ENCODE results near the gene SCGB1D2. TPM values are rescaled to one million over a fixed set of nuclear protein-coding genes. Genes with fewer than 3 reads are reported as not detected.

The SCGB1D2 gene
- total RNA-seq, 1 experiment from 2014 or later = not detected

DNA sequence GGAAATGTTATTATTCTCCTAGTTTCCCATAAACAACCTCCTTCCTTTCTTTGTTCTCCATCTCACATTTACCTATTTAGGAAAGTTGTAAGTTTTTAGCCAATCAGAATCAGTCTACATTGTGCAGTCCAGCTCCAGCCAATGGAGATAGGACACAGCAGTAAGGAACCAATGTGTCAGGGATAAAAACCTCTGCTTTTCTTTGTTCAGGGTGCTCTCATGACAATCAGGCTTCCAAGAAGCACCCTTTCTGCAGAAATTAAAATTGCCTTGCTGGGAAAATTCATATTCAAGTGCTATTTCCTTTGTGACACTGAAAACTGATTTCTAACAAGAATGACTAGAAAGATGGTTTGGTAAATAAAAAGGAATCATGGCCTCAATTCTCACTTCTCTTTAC is 18.9 kb upstream of the SCGB1D2 start:
- H3K27ac Mint-ChIP-seq (ENCODE audit: unreplicated experiment) = no peak overlapping the region
- Histone ChIP-seq H3K9me3 (peaks cover 28% of the 10 kb centered on the region), H3K4me3 (ENCODE audit: low read depth, low read length) (no peak overlapping the region), H3K4me1 (no peaks in the 10 kb centered on the region), H3K36me3 (ENCODE audit: control insufficient read depth, insufficient read depth, low read length) (no peaks in the 10 kb centered on the region), H3K27me3 (replicated peaks; ENCODE audit: control insufficient read depth, insufficient read depth, low read length) (no peaks in the 10 kb centered on the region)
- no peaks in the 10 kb centered on the region for H3K4me1 Mint-ChIP-seq (ENCODE audit: low read depth, unreplicated experiment)
- no peaks in the 10 kb centered on the region for H3K27me3 Mint-ChIP-seq (ENCODE audit: insufficient read depth, unreplicated experiment)
- no TSS peak for BruUV-seq (replicated peaks)
- peaks cover 49% of the 10 kb centered on the region for H3K9me3 Mint-ChIP-seq (ENCODE audit: unreplicated experiment)
- H3K4me3 Mint-ChIP-seq (ENCODE audit: unreplicated experiment) = no peak overlapping the region
- H3K36me3 Mint-ChIP-seq (ENCODE audit: insufficient read depth, unreplicated experiment) = no peaks in the 10 kb centered on the region
- ChIA-PET POLR2A (no interaction called here), CTCF (no interaction called here)
- intact Hi-C loops (cut with micrococcal nuclease; ENCODE audit: unreplicated experiment) = no loop called here
- TF ChIP-seq CTCF (IDR thresholded peaks at IDR 0.05; ENCODE audit: insufficient read depth in 1 of 2, low read depth in 1 of 2, low read length in 1 of 2, severe bottlenecking in 1 of 2, unreplicated experiment in 1 of 2) = no peak
- no peak for DNase-seq

- no peaks in the 10 kb centered on the region for H3K9me3 Mint-ChIP-seq (ENCODE audit: unreplicated experiment)
- Histone ChIP-seq H3K9me3 (no peaks in the 10 kb centered on the region), H3K36me3 (ENCODE audit: control insufficient read depth, insufficient read depth, low read length) (no peaks in the 10 kb centered on the region), H3K4me3 (ENCODE audit: low read depth, low read length) (no peak overlapping the region), H3K27me3 (replicated peaks; ENCODE audit: control insufficient read depth, insufficient read depth, low read length) (no peaks in the 10 kb centered on the region), H3K4me1 (no peaks in the 10 kb centered on the region)
- peaks cover 21% of the 10 kb centered on the region for H3K27me3 Mint-ChIP-seq (ENCODE audit: insufficient read depth, unreplicated experiment)
- H3K27ac Mint-ChIP-seq (ENCODE audit: unreplicated experiment) = no peak overlapping the region
- ChIA-PET POLR2A (no interaction called here), CTCF (no interaction called here)
- DNase-seq = no peak
- BruUV-seq (replicated peaks) = no TSS peak
- intact Hi-C loops (cut with micrococcal nuclease; ENCODE audit: unreplicated experiment) = no loop called here
- no peaks in the 10 kb centered on the region for H3K4me1 Mint-ChIP-seq (ENCODE audit: low read depth, unreplicated experiment)
- peak; percentile 13 to 39 for TF ChIP-seq CTCF (IDR thresholded peaks at IDR 0.05; ENCODE audit: insufficient read depth in 1 of 2, low read depth in 1 of 2, low read length in 1 of 2, severe bottlenecking in 1 of 2, unreplicated experiment in 1 of 2)
- H3K4me3 Mint-ChIP-seq (ENCODE audit: unreplicated experiment) = no peak overlapping the region
- no peaks in the 10 kb centered on the region for H3K36me3 Mint-ChIP-seq (ENCODE audit: insufficient read depth, unreplicated experiment)
Observed at GRCh38 chr11:62233730-62234129, 8.3 kb upstream of the SCGB1D2 start.

GRCh38 chr11:62236187-62236586 is 5.9 kb upstream of the SCGB1D2 start:
- no peaks in the 10 kb centered on the region for H3K36me3 Mint-ChIP-seq (ENCODE audit: insufficient read depth, unreplicated experiment)
- CTCF ChIA-PET = no interaction called here
- peaks cover 21% of the 10 kb centered on the region for H3K27me3 Mint-ChIP-seq (ENCODE audit: insufficient read depth, unreplicated experiment)

More at GRCh38 chr11:62236187-62236586, 5.9 kb upstream of the SCGB1D2 start:
- no peaks in the 10 kb centered on the region for H3K27me3 ChIP-seq (replicated peaks; ENCODE audit: control insufficient read depth, insufficient read depth, low read length)
- no peaks in the 10 kb centered on the region for H3K36me3 ChIP-seq (ENCODE audit: control insufficient read depth, insufficient read depth, low read length)
- no peaks in the 10 kb centered on the region for H3K4me1 ChIP-seq
- H3K9me3 ChIP-seq = no peaks in the 10 kb centered on the region
- Mint-ChIP-seq H3K27ac (ENCODE audit: unreplicated experiment) (no peak overlapping the region), H3K9me3 (ENCODE audit: unreplicated experiment) (peaks cover 9% of the 10 kb centered on the region), H3K4me1 (ENCODE audit: low read depth, unreplicated experiment) (no peaks in the 10 kb centered on the region), H3K4me3 (ENCODE audit: unreplicated experiment) (no peak overlapping the region)
- POLR2A ChIA-PET = no interaction called here
- no peak for DNase-seq
- intact Hi-C loops (cut with micrococcal nuclease; ENCODE audit: unreplicated experiment) = no loop called here
- H3K4me3 ChIP-seq (ENCODE audit: low read depth, low read length) = no peak overlapping the region
- no TSS peak for BruUV-seq (replicated peaks)
- TF ChIP-seq CTCF (IDR thresholded peaks at IDR 0.05; ENCODE audit: insufficient read depth in 1 of 2, low read depth in 1 of 2, low read length in 1 of 2, severe bottlenecking in 1 of 2, unreplicated experiment in 1 of 2) = no peak
